Esophagus squamous epithelium (tissue), 4 donors: ENCODE measurements around the gene LRCOL1.

Experiments used
- CTCF ChIP-seq, 6 experiments: fragments of 450-650 bp in 4 of 6; fragments of 200-600 bp in 2 of 6; sonication (generic) in 2 of 6; IDR thresholded peaks; one replicate each; pipeline ENCODE4 v1.5.1; 2016 to 2019; ENCODE audit warnings: antibody characterized with exemption in 6 of 6, mild to moderate bottlenecking in 4 of 6, moderate library complexity in 4 of 6
- POLR2A ChIP-seq, 4 donors: fragments of 450-650 bp; IDR thresholded peaks; one replicate each; pipeline ENCODE4 v1.6.1; 2017; ENCODE audit warnings: antibody characterized with exemption in 4 of 4, mild to moderate bottlenecking in 4 of 4, moderate library complexity in 3 of 4

GRCh38 chr12:132566516-132567131 is 43.8 kb downstream of the LRCOL1 start:
- no peak for TF ChIP-seq POLR2A (IDR thresholded peaks at IDR 0.05)
- TF ChIP-seq CTCF (IDR thresholded peaks at IDR 0.05): no peak
